Lung (tissue), 12 donors: ENCODE data around the gene FBXO4. TPM values are rescaled to one million over a fixed set of nuclear protein-coding genes. Genes with fewer than 3 reads are reported as not detected.

Source experiments
- ATAC-seq: fragments of 200-7000 bp; cut with Tn5 transposase; one replicate; pipeline ENCODE4 v1.9.1; 2020; ENCODE audit warnings: moderate number of reproducible peaks; ENCODE audit not compliant: insufficient read depth, low FRiP score
- DNase-seq, 3 donors: peaks; one replicate each; pipeline ENCODE4 v3.0.0-alpha.2; 2013 to 2017
- H3K27ac ChIP-seq, 2 donors: one replicate each; pipeline ENCODE4 v1.5.1; 2013; ENCODE audit warnings: mild to moderate bottlenecking in 2 of 2, moderate library complexity in 2 of 2, control low read depth in 1 of 2, inconsistent platforms in 1 of 2, low read depth in 1 of 2, low read length in 1 of 2
- H3K27me3 ChIP-seq, 3 donors: one replicate each; pipeline ENCODE4 v1.5.1; 2013; ENCODE audit warnings: low read length in 2 of 3; ENCODE audit not compliant: control insufficient read depth in 3 of 3, insufficient read depth in 3 of 3
- H3K36me3 ChIP-seq, 4 donors: one replicate each; pipeline ENCODE4 v1.5.1; 2013; ENCODE audit warnings: low read length in 4 of 4, mild to moderate bottlenecking in 1 of 4, moderate library complexity in 1 of 4; ENCODE audit not compliant: control insufficient read depth in 4 of 4, insufficient read depth in 4 of 4
- H3K4me1 ChIP-seq, 5 donors: one replicate each; pipeline ENCODE4 v1.5.1; 2013; ENCODE audit warnings: low read length in 5 of 5, mild to moderate bottlenecking in 2 of 5, moderate library complexity in 1 of 5; ENCODE audit not compliant: control insufficient read depth in 5 of 5, insufficient read depth in 5 of 5
- H3K4me3 ChIP-seq: one replicate; pipeline ENCODE4 v1.5.1; 2013; ENCODE audit warnings: mild to moderate bottlenecking, control low read depth, moderate library complexity
- H3K9ac ChIP-seq, 2 donors: one replicate each; pipeline ENCODE4 v1.5.1; 2013; ENCODE audit warnings: low read length in 2 of 2, control low read depth in 1 of 2; ENCODE audit not compliant: insufficient read depth in 1 of 2
- H3K9me3 ChIP-seq, 4 donors: one replicate each; pipeline ENCODE4 v1.5.1; 2013; ENCODE audit warnings: low read length in 3 of 4, mild to moderate bottlenecking in 1 of 4, moderate library complexity in 1 of 4; ENCODE audit not compliant: control insufficient read depth in 4 of 4, insufficient read depth in 3 of 4
- CTCF ChIP-seq: IDR thresholded peaks from 2 replicates; pipeline ENCODE4 v1.5.1; 2012; ENCODE audit warnings: mild to moderate bottlenecking; ENCODE audit errors: control extremely low read depth, extremely low read depth
- WGBS, 2 donors: extraction: QIAGEN DNeasy Blood & Tissue Kit; methylation state at CpG; one replicate each; pipeline ENCODE4 v1.1.7; 2013; 5-methylcytosine and 5-hydroxymethylcytosine counted together
- polyA plus RNA-seq, 2 donors: library from polyadenylated mRNA; stranded (reverse); fragments of 200-250 nt; gene quantifications; one replicate each; pipeline ENCODE4 v1.2.1, GENCODE V29; 2013
- total RNA-seq, 2 donors: library from RNA; depleted of rRNA in 1 of 2; stranded (reverse); fragments of >200 nt in 1 of 2; gene quantifications; one replicate each; pipeline ENCODE4 v1.2.1, GENCODE V29; 2014 to 2021
- donor health status: control.
- donor health status: control.
- donor health status: Bipolar disorder and iron deficiency.
- donor health status: healthy.
- donor health status: DM: yes; HTN: yes; CAD: no.

FBXO4 gene
- total and polyA plus RNA-seq, 4 donors: 7.7 to 19.3 (median 13.7) TPM

GRCh38 chr5:41954286-41954685 lies 29.2 kb downstream of the FBXO4 start:
- TF ChIP-seq CTCF: no peak
- Histone ChIP-seq H3K9me3 (no peaks in the 10 kb centered on the region), H3K4me3 (no peak overlapping the region), H3K27me3 (no peaks in the 10 kb centered on the region), H3K4me1 (no peaks in the 10 kb centered on the region), H3K9ac (no peak overlapping the region), H3K27ac (no peak overlapping the region), H3K36me3 (no peaks in the 10 kb centered on the region)
- ATAC-seq (no peak), DNase-seq (no peak)
- WGBS, 2 donors: 61 to 78% methylated on average over 1 of the region's 1 CpG

- Histone ChIP-seq H3K27me3 (no peaks in the 10 kb centered on the region), H3K27ac (no peak overlapping the region), H3K9ac (no peak overlapping the region), H3K9me3 (peaks cover 0 to 3% (median 0%) of the 10 kb centered on the region in 4 donors), H3K4me3 (no peak overlapping the region), H3K36me3 (no peaks in the 10 kb centered on the region), H3K4me1 (no peaks in the 10 kb centered on the region)
- WGBS, 2 donors: 67 to 77% methylated on average over 7 of the region's 7 CpGs
- no peak for ATAC-seq
- no peak for TF ChIP-seq CTCF
- no peak for DNase-seq
These were observed 30.4 kb downstream of the FBXO4 start for GRCh38 chr5:41955432-41956024.

GRCh38 chr5:41956943-41957342 lies 31.9 kb downstream of the FBXO4 start:
- no peak for DNase-seq
- Histone ChIP-seq H3K9me3 (peaks cover 0 to 9% (median 7%) of the 10 kb centered on the region in 4 donors), H3K9ac (no peak overlapping the region), H3K4me1 (no peaks in the 10 kb centered on the region), H3K4me3 (no peak overlapping the region), H3K27ac (no peak overlapping the region), H3K36me3 (no peaks in the 10 kb centered on the region), H3K27me3 (no peaks in the 10 kb centered on the region)
- no peak for ATAC-seq
- TF ChIP-seq CTCF: no peak
- 96 to 98% methylated on average over 1 of the region's 1 CpG for WGBS, 2 donors

GRCh38 chr5:41960481-41960880 lies 35.4 kb downstream of the FBXO4 start:
- peaks cover 0 to 4% (median 0%) of the 10 kb centered on the region in 5 donors for H3K4me1 ChIP-seq
- no peak overlapping the region for H3K4me3 ChIP-seq
- DNase-seq: no peak
- H3K27me3 ChIP-seq: no peaks in the 10 kb centered on the region
- no peak overlapping the region for H3K27ac ChIP-seq
- no peaks in the 10 kb centered on the region for H3K36me3 ChIP-seq
- no peak for TF ChIP-seq CTCF
- no peak for ATAC-seq
- H3K9ac ChIP-seq: no peak overlapping the region
- peaks cover 0 to 9% (median 7%) of the 10 kb centered on the region in 4 donors for H3K9me3 ChIP-seq
